Panc1 (cell line): ENCODE data around the gene EPHB1.

ENCODE experiments used
- POLR2AphosphoS5 ChIP-seq: IDR thresholded peaks from 2 replicates; pipeline ENCODE4 v1.6.1; 2012; ENCODE audit warnings: mild to moderate bottlenecking, low read depth, low read length, moderate library complexity
- TF ChIP-seq, protein P1 (sequence below): fragments of 450-650 bp; IDR thresholded peaks from 2 replicates; pipeline ENCODE4 v1.5.1; 2017; ENCODE audit warnings: mild to moderate bottlenecking
- TF ChIP-seq, protein P2 (sequence below), 2 experiments: IDR thresholded peaks; 2 replicates each; pipeline ENCODE4 v1.6.1; 2011 to 2012; ENCODE audit warnings: low read depth in 2 of 2, control low read depth in 1 of 2, low read length in 1 of 2, mild to moderate bottlenecking in 1 of 2, moderate library complexity in 1 of 2; ENCODE audit not compliant: insufficient read depth in 1 of 2

DNA sequence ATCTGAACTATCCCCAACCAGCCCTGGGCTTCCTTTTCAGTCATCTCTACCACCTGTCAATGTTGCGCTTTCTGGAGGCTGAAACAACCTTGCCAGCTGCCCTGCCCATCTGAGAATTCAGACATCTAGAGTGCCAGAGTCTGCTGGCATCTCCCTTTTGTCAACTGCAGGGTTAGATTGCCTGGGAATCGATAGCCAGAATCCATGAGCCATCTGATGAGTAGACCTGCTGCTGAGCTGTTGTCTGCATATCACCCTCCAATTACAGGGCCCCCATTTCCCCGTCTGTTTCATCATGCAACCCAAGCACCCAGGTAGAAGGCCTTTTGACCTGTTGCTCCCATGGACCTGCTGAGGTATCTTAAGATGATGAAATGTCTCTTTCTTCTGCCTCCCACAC is 280.1 kb downstream of the EPHB1 start:
- TF ChIP-seq, protein P1, sequence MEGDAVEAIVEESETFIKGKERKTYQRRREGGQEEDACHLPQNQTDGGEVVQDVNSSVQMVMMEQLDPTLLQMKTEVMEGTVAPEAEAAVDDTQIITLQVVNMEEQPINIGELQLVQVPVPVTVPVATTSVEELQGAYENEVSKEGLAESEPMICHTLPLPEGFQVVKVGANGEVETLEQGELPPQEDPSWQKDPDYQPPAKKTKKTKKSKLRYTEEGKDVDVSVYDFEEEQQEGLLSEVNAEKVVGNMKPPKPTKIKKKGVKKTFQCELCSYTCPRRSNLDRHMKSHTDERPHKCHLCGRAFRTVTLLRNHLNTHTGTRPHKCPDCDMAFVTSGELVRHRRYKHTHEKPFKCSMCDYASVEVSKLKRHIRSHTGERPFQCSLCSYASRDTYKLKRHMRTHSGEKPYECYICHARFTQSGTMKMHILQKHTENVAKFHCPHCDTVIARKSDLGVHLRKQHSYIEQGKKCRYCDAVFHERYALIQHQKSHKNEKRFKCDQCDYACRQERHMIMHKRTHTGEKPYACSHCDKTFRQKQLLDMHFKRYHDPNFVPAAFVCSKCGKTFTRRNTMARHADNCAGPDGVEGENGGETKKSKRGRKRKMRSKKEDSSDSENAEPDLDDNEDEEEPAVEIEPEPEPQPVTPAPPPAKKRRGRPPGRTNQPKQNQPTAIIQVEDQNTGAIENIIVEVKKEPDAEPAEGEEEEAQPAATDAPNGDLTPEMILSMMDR, result no peak
- TF ChIP-seq POLR2AphosphoS5, result no peak
- TF ChIP-seq, protein P2, sequence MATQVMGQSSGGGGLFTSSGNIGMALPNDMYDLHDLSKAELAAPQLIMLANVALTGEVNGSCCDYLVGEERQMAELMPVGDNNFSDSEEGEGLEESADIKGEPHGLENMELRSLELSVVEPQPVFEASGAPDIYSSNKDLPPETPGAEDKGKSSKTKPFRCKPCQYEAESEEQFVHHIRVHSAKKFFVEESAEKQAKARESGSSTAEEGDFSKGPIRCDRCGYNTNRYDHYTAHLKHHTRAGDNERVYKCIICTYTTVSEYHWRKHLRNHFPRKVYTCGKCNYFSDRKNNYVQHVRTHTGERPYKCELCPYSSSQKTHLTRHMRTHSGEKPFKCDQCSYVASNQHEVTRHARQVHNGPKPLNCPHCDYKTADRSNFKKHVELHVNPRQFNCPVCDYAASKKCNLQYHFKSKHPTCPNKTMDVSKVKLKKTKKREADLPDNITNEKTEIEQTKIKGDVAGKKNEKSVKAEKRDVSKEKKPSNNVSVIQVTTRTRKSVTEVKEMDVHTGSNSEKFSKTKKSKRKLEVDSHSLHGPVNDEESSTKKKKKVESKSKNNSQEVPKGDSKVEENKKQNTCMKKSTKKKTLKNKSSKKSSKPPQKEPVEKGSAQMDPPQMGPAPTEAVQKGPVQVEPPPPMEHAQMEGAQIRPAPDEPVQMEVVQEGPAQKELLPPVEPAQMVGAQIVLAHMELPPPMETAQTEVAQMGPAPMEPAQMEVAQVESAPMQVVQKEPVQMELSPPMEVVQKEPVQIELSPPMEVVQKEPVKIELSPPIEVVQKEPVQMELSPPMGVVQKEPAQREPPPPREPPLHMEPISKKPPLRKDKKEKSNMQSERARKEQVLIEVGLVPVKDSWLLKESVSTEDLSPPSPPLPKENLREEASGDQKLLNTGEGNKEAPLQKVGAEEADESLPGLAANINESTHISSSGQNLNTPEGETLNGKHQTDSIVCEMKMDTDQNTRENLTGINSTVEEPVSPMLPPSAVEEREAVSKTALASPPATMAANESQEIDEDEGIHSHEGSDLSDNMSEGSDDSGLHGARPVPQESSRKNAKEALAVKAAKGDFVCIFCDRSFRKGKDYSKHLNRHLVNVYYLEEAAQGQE (IDR thresholded peaks at IDR 0.05; ENCODE audit: insufficient read depth in 1 of 2, low read depth in 2 of 2, low read length in 1 of 2), result no peak
